OCI-LY7 (cell line): Measurements from ENCODE around the gene TOX3. TPM values are rescaled to one million over a fixed set of nuclear protein-coding genes. Genes with fewer than 3 reads are reported as not detected.

Experiments
- BruUV-seq: library from RNA; stranded (reverse); fragments of 400-500 nt; replicated peaks from 2 replicates; lab custom pipeline; 2021; lab: Mats Ljungman, UMichigan
- CTCF ChIA-PET: fragments of 300-600 bp; sonication (Branson Sonifier 250); formaldehyde crosslinking; loops from one replicate; lab custom pipeline; 2022; ENCODE audit warnings: antibody characterized with exemption; ENCODE audit not compliant: unreplicated experiment; lab: Charles Lee
- POLR2A ChIA-PET: fragments of 300-600 bp; sonication (Branson Sonifier 250); formaldehyde crosslinking; loops from one replicate; lab custom pipeline; 2022; ENCODE audit warnings: antibody characterized with exemption; lab: Charles Lee
- DNase-seq: peaks from one replicate; pipeline ENCODE4 v3.0.0-alpha.2; 2015; ENCODE audit warnings: low spot score
- H2AFZ ChIP-seq: fragments of 200-600 bp; sonication (generic), shearing (Covaris generic); 2 replicates; pipeline ENCODE4 v1.6.1; 2014; ENCODE audit warnings: mild to moderate bottlenecking, antibody characterized with exemption, low read length, moderate library complexity
- H3K27ac ChIP-seq: fragments of 200-600 bp; sonication (generic); 2 replicates; pipeline ENCODE4 v1.5.1; 2014; ENCODE audit warnings: mixed run types, low read depth, mild to moderate bottlenecking, moderate library complexity, low read length, inconsistent platforms; ENCODE audit not compliant: poor library complexity, severe bottlenecking
- H3K36me3 ChIP-seq: fragments of 200-600 bp; sonication (generic); 2 replicates; pipeline ENCODE4 v1.6.1; 2014; ENCODE audit warnings: mild to moderate bottlenecking, antibody characterized with exemption, low read length, moderate library complexity, mixed read lengths; ENCODE audit not compliant: insufficient read depth
- H3K4me1 ChIP-seq: fragments of 200-600 bp; sonication (generic); 2 replicates; pipeline ENCODE4 v1.5.1; 2014; ENCODE audit warnings: mild to moderate bottlenecking, low read length; ENCODE audit not compliant: insufficient read depth, poor library complexity, severe bottlenecking
- H3K4me2 ChIP-seq: fragments of 200-600 bp; sonication (generic); 2 replicates; pipeline ENCODE4 v1.6.1; 2014; ENCODE audit warnings: mild to moderate bottlenecking, low read length
- H3K4me3 ChIP-seq: fragments of 200-600 bp; sonication (generic); 2 replicates; pipeline ENCODE4 v1.5.1; 2014; ENCODE audit warnings: mild to moderate bottlenecking, low read depth, low read length; ENCODE audit not compliant: poor library complexity, severe bottlenecking
- H3K79me2 ChIP-seq: fragments of 200-600 bp; sonication (generic); 2 replicates; pipeline ENCODE4 v1.6.1; 2016; ENCODE audit warnings: low read depth, mild to moderate bottlenecking, low read length, moderate library complexity, mixed read lengths; ENCODE audit not compliant: insufficient read depth
- H3K9me2 ChIP-seq: fragments of 200-600 bp; sonication (generic); 2 replicates; pipeline ENCODE4 v1.6.1; 2016; ENCODE audit warnings: mild to moderate bottlenecking, low read length, mixed read lengths; ENCODE audit not compliant: insufficient read depth
- H3K9me3 ChIP-seq: fragments of 200-600 bp; sonication (generic); 2 replicates; pipeline ENCODE4 v1.6.1; 2014; ENCODE audit warnings: mild to moderate bottlenecking, mixed run types, low read length, mixed read lengths
- H4K20me1 ChIP-seq: fragments of 200-600 bp; sonication (generic); 2 replicates; pipeline ENCODE4 v1.6.1; 2014; ENCODE audit warnings: mild to moderate bottlenecking, antibody characterized with exemption, low read length, moderate library complexity, mixed read lengths; ENCODE audit not compliant: insufficient read depth
- EZH2phosphoT487 ChIP-seq: fragments of 200-600 bp; sonication (generic); IDR thresholded peaks from 2 replicates; pipeline ENCODE4 v1.6.1; 2018; ENCODE audit warnings: low read depth, borderline replicate concordance, mild to moderate bottlenecking, mixed run types, antibody characterized with exemption, low read length, moderate library complexity, mixed read lengths
- intact Hi-C: fragments of 100-400 bp; cut with micrococcal nuclease; formaldehyde crosslinking; loops from one replicate; pipeline ENCODE4 v1.10.0; 2022; ENCODE audit not compliant: unreplicated experiment
- total RNA-seq, 2 experiments: library from RNA; depleted of rRNA in 1 of 2; stranded (reverse); fragments of >200 nt in 1 of 2; shearing (Covaris generic) in 1 of 2; gene quantifications; 2 replicates each; pipeline ENCODE4 v1.2.3, GENCODE V29; 2014 to 2022
- TF ChIP-seq, protein P1 (sequence below): fragments of 200-600 bp; sonication (generic); conservative IDR thresholded peaks from 2 replicates; pipeline ENCODE4 v1.5.1; 2014; ENCODE audit warnings: mild to moderate bottlenecking, antibody characterized with exemption, low read length, moderate library complexity, mixed read lengths

TOX3 gene
- total RNA-seq, 2 experiments from 2014 or later = not detected

DNA sequence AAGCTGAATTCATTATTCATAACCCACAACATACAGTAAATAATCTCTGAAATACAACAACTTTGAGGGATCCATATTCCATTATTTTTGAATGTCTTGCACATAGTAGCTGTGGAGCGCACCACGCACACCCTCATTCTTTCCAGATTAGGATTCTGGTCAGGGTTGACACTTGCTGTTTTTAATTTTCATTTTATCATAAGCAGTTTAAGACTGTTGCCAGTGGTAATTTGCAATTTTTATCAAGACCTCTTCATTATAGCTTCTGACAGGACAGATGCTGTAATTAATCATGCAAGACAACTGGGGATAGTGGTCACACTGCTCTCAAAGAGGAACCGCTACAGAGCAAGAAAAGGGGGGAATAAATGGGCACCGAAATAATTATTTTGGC lies 109.7 kb downstream of the TOX3 start:
- no peak overlapping the region for H3K4me2 ChIP-seq
- H4K20me1 ChIP-seq = no peaks in the 10 kb centered on the region
- H3K9me3 ChIP-seq = no peaks in the 10 kb centered on the region
- intact Hi-C loops = no loop called here
- H3K27ac ChIP-seq = no peak overlapping the region
- no peaks in the 10 kb centered on the region for H3K79me2 ChIP-seq
- no peak for DNase-seq
- POLR2A ChIA-PET = no interaction called here
- H3K4me1 ChIP-seq = peaks cover 25% of the 10 kb centered on the region
- peak overlapping the region; percentile 19; the same call in 1 of the 2 replicates for H2AFZ ChIP-seq
- CTCF ChIA-PET = no interaction called here
- TF ChIP-seq EZH2phosphoT487 = no peak
- TF ChIP-seq, protein P1, sequence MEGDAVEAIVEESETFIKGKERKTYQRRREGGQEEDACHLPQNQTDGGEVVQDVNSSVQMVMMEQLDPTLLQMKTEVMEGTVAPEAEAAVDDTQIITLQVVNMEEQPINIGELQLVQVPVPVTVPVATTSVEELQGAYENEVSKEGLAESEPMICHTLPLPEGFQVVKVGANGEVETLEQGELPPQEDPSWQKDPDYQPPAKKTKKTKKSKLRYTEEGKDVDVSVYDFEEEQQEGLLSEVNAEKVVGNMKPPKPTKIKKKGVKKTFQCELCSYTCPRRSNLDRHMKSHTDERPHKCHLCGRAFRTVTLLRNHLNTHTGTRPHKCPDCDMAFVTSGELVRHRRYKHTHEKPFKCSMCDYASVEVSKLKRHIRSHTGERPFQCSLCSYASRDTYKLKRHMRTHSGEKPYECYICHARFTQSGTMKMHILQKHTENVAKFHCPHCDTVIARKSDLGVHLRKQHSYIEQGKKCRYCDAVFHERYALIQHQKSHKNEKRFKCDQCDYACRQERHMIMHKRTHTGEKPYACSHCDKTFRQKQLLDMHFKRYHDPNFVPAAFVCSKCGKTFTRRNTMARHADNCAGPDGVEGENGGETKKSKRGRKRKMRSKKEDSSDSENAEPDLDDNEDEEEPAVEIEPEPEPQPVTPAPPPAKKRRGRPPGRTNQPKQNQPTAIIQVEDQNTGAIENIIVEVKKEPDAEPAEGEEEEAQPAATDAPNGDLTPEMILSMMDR = no peak
- BruUV-seq = no TSS peak
- H3K4me3 ChIP-seq = no peak overlapping the region
- H3K36me3 ChIP-seq = no peaks in the 10 kb centered on the region
- H3K9me2 ChIP-seq = no peaks in the 10 kb centered on the region

DNA sequence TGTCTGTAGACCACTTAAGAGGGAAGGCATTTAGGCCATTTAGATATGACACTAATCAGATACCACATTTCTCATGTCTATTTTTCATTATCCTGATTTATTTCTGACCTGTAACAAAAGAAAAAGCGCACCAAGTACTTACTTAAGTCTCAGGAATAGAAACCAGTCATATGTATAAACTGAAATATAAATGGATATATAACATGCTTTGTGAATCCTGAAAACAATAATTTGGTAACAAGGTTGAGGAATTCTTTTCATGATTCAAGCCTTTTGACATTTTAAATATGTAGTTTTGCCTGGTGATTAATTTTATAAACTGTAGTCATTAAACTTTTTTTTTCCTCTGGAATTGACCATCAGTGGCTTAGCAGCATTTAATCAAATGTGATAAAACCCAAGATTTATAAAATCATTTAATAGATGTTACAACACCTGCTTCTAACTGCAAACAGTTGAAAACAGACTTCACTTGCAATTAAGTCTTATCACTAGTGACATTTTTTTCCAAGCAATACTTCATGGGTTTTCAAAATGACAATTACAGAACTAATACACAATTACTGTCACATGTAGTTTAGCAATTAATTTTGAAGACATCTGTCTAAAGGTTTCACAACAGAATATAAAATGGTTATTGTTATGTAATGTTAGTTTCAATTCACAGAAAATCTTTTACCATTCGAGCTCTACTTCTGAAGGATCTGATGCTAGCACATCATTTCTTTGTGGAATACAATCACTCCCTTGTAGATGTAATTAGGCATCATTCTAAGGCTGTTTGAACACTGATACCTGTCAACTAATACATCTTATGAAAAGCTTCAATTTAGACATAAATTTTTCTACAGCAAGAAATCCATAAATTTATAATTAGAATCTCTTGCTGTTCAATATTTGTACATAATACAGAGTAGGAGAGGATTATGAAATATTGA lies 110.3 kb downstream of the TOX3 start:
- intact Hi-C loops = no loop called here

More for the DNA sequence above, 110.3 kb downstream of the TOX3 start:
- H2AFZ ChIP-seq = peak overlapping the region; percentile 19; the same call in 1 of the 2 replicates
- peaks cover 25% of the 10 kb centered on the region for H3K4me1 ChIP-seq
- H3K4me2 ChIP-seq = no peak overlapping the region
- H3K36me3 ChIP-seq = no peaks in the 10 kb centered on the region
- TF ChIP-seq, protein P1 = no peak
- no peak for TF ChIP-seq EZH2phosphoT487
- POLR2A ChIA-PET = no interaction called here
- no peak overlapping the region for H3K27ac ChIP-seq
- no peak overlapping the region for H3K4me3 ChIP-seq
- no peaks in the 10 kb centered on the region for H3K79me2 ChIP-seq
- no TSS peak for BruUV-seq
- H3K9me2 ChIP-seq = no peaks in the 10 kb centered on the region
- no peaks in the 10 kb centered on the region for H4K20me1 ChIP-seq
- no peaks in the 10 kb centered on the region for H3K9me3 ChIP-seq
- DNase-seq = no peak
- CTCF ChIA-PET = no interaction called here
